ENCODE measurements around the gene CSGALNACT2.

The CSGALNACT2 gene

DNA sequence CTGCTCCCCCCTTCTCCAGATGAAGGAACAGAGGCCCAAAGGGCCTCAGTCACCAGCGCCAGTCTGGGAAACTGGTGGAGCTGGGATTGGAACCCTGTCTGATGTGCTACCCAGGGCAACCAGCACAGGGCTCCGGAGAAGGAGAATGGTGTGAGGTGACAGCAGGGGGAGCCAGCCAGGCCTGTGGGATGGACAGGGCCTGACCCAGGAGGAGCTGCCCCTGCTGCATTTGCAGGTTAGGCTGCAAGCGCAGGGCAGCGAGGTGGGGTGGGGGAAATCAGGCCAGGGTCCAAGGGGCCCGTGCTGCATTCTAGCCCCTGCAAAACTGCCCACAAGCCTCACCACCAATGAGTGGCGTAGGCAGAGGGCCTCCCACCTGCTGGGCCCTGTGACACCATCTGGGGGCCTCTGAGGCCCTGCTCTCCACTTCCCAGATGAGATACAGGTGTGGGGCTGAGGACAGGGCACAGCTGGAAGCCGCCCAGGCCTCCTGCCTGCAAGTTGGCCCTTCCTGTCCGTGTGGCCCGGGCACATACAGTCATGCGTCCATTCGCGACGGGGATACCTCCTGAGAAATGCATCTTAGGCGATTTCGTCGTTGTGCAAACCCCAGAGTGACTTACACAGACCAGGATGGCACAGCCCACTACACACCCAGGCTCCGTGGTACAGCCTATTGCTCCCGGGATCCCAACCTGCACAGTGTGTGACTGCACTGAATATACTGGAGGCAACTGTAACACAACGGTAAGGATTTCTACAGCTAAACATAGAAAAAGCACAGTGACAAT lies 83.4 kb downstream of the CSGALNACT2 start:
- H3K27ac ChIP-seq (ENCODE audit: low read depth in 2 of 2, low read length in 2 of 2): no peak overlapping the region
- H3K4me3 ChIP-seq (ENCODE audit: low read length in 2 of 2): no peak overlapping the region
- H3K9ac ChIP-seq (ENCODE audit: low read depth in 1 of 2, low read length in 2 of 2): no peak overlapping the region
- no peaks in the 10 kb centered on the region for H3K4me1 ChIP-seq (ENCODE audit: control insufficient read depth in 2 of 2, insufficient read depth in 2 of 2, low read length in 2 of 2)
- H3K9me3 ChIP-seq (ENCODE audit: control insufficient read depth in 2 of 2, low read length in 2 of 2): no peaks in the 10 kb centered on the region
- no peaks in the 10 kb centered on the region for H3K27me3 ChIP-seq (ENCODE audit: control insufficient read depth in 2 of 2, insufficient read depth in 2 of 2, low read length in 2 of 2)
- no peaks in the 10 kb centered on the region for H3K36me3 ChIP-seq (ENCODE audit: control insufficient read depth in 2 of 2, insufficient read depth in 2 of 2, low read length in 2 of 2)

DNA sequence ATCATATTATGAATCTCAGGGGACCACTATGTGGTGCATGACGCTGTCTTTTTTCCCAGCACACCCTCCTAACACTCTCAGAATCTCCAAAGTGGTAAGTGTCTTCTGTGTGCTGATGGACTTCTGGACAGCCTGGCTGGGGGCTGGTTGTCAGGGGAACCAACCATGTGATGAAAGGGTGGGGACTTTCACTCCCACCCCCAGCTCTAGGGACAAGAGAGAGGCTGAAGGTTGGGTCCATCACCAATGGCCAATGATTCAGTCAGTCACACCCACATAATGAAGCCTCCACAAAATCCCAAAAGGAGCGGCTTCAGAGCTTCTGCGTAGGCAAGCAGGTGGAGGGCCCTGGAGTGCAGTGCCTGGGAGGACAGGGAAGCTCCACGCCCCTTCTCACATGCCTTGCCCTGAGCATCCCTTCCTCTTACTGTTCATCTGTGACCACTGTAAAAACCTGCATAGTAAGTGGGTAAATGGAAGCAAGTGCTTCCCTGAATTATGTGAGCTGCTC lies 84.0 kb downstream of the CSGALNACT2 start:
- H3K9ac ChIP-seq (ENCODE audit: low read depth in 1 of 2, low read length in 2 of 2): no peak overlapping the region
- no peaks in the 10 kb centered on the region for H3K4me1 ChIP-seq (ENCODE audit: control insufficient read depth in 2 of 2, insufficient read depth in 2 of 2, low read length in 2 of 2)
- H3K4me3 ChIP-seq (ENCODE audit: low read length in 2 of 2): no peak overlapping the region
- no peaks in the 10 kb centered on the region for H3K27me3 ChIP-seq (ENCODE audit: control insufficient read depth in 2 of 2, insufficient read depth in 2 of 2, low read length in 2 of 2)
- no peaks in the 10 kb centered on the region for H3K36me3 ChIP-seq (ENCODE audit: control insufficient read depth in 2 of 2, insufficient read depth in 2 of 2, low read length in 2 of 2)
- H3K27ac ChIP-seq (ENCODE audit: low read depth in 2 of 2, low read length in 2 of 2): no peak overlapping the region
- no peaks in the 10 kb centered on the region for H3K9me3 ChIP-seq (ENCODE audit: control insufficient read depth in 2 of 2, low read length in 2 of 2)

DNA sequence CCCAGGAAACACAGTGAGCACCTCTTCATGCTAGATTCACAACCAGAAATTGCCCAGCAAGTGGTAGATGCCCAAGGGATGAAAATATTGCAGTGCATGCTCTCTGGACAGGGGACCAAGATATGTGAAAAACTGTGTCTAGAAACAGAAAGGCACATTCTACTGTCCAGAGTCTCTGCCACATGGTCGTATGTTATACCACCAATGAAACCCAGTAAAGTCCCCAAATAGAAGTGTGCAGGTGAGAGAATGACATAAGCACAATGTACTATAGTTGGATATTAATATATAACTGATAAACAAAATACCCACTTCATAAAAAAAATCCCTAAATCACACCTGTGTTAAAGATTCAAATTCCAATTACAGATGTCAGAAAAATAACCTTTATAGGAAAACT lies 84.8 kb downstream of the CSGALNACT2 start:
- H3K27me3 ChIP-seq (ENCODE audit: control insufficient read depth in 2 of 2, insufficient read depth in 2 of 2, low read length in 2 of 2): peaks cover 2% of the 10 kb centered on the region in 2 donors
- no peaks in the 10 kb centered on the region for H3K36me3 ChIP-seq (ENCODE audit: control insufficient read depth in 2 of 2, insufficient read depth in 2 of 2, low read length in 2 of 2)
- H3K9ac ChIP-seq (ENCODE audit: low read depth in 1 of 2, low read length in 2 of 2): no peak overlapping the region
- no peak overlapping the region for H3K27ac ChIP-seq (ENCODE audit: low read depth in 2 of 2, low read length in 2 of 2)
- no peaks in the 10 kb centered on the region for H3K4me1 ChIP-seq (ENCODE audit: control insufficient read depth in 2 of 2, insufficient read depth in 2 of 2, low read length in 2 of 2)
- no peak overlapping the region for H3K4me3 ChIP-seq (ENCODE audit: low read length in 2 of 2)
- no peaks in the 10 kb centered on the region for H3K9me3 ChIP-seq (ENCODE audit: control insufficient read depth in 2 of 2, low read length in 2 of 2)

DNA sequence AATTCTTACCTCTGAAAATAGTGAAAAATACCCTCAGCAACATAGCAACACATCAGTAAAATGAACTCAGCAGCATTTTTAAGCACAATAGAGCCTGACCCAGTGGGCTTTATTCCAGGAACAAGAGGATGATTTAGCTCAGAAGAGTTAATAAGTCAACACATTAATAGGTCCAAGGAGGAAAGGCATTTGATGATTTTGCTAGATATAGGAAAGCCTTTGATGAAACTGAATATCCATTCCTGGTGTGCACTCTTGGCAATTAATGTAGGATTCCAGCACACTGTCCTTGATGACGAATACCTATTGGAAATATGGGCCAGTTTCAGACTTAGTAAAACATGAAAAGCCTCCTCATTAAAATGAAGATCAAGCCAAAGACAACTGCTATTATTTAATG lies 86.1 kb downstream of the CSGALNACT2 start:
- H3K4me3 ChIP-seq (ENCODE audit: low read length in 2 of 2): no peak overlapping the region
- H3K9ac ChIP-seq (ENCODE audit: low read depth in 1 of 2, low read length in 2 of 2): no peak overlapping the region
- H3K36me3 ChIP-seq (ENCODE audit: control insufficient read depth in 2 of 2, insufficient read depth in 2 of 2, low read length in 2 of 2): no peaks in the 10 kb centered on the region
- no peaks in the 10 kb centered on the region for H3K9me3 ChIP-seq (ENCODE audit: control insufficient read depth in 2 of 2, low read length in 2 of 2)
- no peak overlapping the region for H3K27ac ChIP-seq (ENCODE audit: low read depth in 2 of 2, low read length in 2 of 2)
- peaks cover 5 to 8% of the 10 kb centered on the region in 2 donors for H3K4me1 ChIP-seq (ENCODE audit: control insufficient read depth in 2 of 2, insufficient read depth in 2 of 2, low read length in 2 of 2)
- H3K27me3 ChIP-seq (ENCODE audit: control insufficient read depth in 2 of 2, insufficient read depth in 2 of 2, low read length in 2 of 2): peaks cover 12 to 14% of the 10 kb centered on the region in 2 donors

DNA sequence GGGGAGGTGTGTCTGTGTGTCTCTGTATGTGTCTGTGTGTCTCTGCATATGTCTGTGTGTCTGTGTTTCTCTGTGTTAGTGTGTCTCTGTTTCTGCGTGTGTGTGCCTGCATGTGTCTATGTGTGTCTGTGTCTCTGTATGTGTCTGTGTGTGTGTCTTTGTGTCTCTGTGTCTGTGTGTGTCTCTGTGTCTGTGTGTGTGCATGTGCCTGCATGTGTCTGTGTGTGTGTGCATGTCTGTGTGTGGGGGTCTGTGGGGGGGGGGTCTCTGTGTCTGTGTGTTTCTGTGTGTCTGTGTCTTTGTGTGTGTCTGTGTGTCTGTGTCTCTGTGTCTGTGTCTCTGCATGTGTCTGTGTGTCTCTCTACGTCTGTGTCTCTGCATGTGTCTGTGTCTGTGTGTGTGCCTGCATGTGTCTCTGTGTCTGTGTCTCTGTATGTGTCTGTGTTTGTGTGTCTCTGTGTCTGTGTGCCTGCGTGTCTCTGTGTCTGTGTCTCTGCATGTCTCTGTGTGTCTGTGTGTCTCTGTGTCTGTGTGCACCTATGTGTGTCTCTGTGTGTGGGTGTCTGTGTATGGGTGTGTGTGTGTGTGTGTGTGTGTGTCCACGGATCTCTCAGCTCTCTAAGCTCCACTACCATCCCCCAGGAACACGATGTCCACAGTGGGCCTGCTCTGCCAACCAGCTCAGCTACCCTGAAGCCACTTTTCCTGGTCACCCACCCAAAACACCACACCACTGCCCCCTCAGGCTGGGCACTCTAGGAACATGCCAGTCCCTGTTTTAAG lies 87.0 kb downstream of the CSGALNACT2 start:
- Histone ChIP-seq H3K4me1 (ENCODE audit: control insufficient read depth in 2 of 2, insufficient read depth in 2 of 2, low read length in 2 of 2) (peaks cover 5 to 8% of the 10 kb centered on the region in 2 donors), H3K9me3 (ENCODE audit: control insufficient read depth in 2 of 2, low read length in 2 of 2) (no peaks in the 10 kb centered on the region), H3K4me3 (ENCODE audit: low read length in 2 of 2) (no peak overlapping the region), H3K9ac (ENCODE audit: low read depth in 1 of 2, low read length in 2 of 2) (no peak overlapping the region), H3K36me3 (ENCODE audit: control insufficient read depth in 2 of 2, insufficient read depth in 2 of 2, low read length in 2 of 2) (no peaks in the 10 kb centered on the region), H3K27ac (ENCODE audit: low read depth in 2 of 2, low read length in 2 of 2) (no peak overlapping the region), H3K27me3 (ENCODE audit: control insufficient read depth in 2 of 2, insufficient read depth in 2 of 2, low read length in 2 of 2) (peaks cover 14 to 15% of the 10 kb centered on the region in 2 donors)

DNA sequence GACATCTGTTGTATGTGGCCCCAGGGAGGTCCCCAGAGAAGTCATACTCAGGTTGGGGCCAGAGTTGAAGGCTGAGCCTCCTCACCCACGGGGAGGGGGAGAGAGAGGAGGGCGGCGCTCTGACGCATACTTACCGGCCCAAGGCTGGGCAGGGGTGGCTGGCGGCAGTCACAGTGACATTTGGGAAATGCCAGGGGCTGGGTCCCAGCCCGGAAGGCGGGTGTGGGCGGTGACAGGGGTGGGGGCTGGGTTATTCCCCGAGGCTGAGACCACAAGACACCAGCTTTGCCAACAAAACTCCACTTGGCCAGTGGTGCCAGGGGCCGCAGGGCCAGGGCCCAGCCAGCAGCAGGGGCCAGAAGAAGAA lies 87.5 kb downstream of the CSGALNACT2 start:
- no peaks in the 10 kb centered on the region for H3K36me3 ChIP-seq (ENCODE audit: control insufficient read depth in 2 of 2, insufficient read depth in 2 of 2, low read length in 2 of 2)
- no peak overlapping the region for H3K9ac ChIP-seq (ENCODE audit: low read depth in 1 of 2, low read length in 2 of 2)
- no peak overlapping the region for H3K4me3 ChIP-seq (ENCODE audit: low read length in 2 of 2)
- H3K27me3 ChIP-seq (ENCODE audit: control insufficient read depth in 2 of 2, insufficient read depth in 2 of 2, low read length in 2 of 2): peaks cover 18 to 21% of the 10 kb centered on the region in 2 donors
- H3K4me1 ChIP-seq (ENCODE audit: control insufficient read depth in 2 of 2, insufficient read depth in 2 of 2, low read length in 2 of 2): peaks cover 5 to 8% of the 10 kb centered on the region in 2 donors
- no peaks in the 10 kb centered on the region for H3K9me3 ChIP-seq (ENCODE audit: control insufficient read depth in 2 of 2, low read length in 2 of 2)
- no peak overlapping the region for H3K27ac ChIP-seq (ENCODE audit: low read depth in 2 of 2, low read length in 2 of 2)

DNA sequence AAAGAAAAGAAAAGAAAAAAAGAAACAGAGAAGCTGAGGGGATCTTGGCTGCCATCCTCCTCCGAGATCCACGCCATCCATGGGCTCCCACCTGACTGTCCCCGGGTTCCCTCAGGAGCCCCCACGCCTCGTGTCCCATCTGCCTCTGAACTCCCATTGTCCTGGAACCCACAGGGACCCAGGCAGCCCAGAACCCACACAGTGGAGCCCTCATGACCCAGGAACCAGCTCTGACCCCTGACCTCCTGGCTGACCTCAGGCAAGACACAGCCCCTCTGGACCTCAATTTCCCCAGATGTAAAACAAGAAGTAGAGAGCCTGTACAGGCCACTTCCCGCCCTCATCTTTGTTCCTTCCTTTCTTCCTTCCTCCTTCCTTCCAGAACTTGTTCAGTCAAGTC lies 88.2 kb downstream of the CSGALNACT2 start:
- Histone ChIP-seq H3K4me1 (ENCODE audit: control insufficient read depth in 2 of 2, insufficient read depth in 2 of 2, low read length in 2 of 2) (peaks cover 5 to 8% of the 10 kb centered on the region in 2 donors), H3K36me3 (ENCODE audit: control insufficient read depth in 2 of 2, insufficient read depth in 2 of 2, low read length in 2 of 2) (no peaks in the 10 kb centered on the region), H3K27ac (ENCODE audit: low read depth in 2 of 2, low read length in 2 of 2) (no peak overlapping the region), H3K27me3 (ENCODE audit: control insufficient read depth in 2 of 2, insufficient read depth in 2 of 2, low read length in 2 of 2) (peaks cover 21 to 24% of the 10 kb centered on the region in 2 donors), H3K9me3 (ENCODE audit: control insufficient read depth in 2 of 2, low read length in 2 of 2) (no peaks in the 10 kb centered on the region), H3K4me3 (ENCODE audit: low read length in 2 of 2) (no peak overlapping the region), H3K9ac (ENCODE audit: low read depth in 1 of 2, low read length in 2 of 2) (no peak overlapping the region)

DNA sequence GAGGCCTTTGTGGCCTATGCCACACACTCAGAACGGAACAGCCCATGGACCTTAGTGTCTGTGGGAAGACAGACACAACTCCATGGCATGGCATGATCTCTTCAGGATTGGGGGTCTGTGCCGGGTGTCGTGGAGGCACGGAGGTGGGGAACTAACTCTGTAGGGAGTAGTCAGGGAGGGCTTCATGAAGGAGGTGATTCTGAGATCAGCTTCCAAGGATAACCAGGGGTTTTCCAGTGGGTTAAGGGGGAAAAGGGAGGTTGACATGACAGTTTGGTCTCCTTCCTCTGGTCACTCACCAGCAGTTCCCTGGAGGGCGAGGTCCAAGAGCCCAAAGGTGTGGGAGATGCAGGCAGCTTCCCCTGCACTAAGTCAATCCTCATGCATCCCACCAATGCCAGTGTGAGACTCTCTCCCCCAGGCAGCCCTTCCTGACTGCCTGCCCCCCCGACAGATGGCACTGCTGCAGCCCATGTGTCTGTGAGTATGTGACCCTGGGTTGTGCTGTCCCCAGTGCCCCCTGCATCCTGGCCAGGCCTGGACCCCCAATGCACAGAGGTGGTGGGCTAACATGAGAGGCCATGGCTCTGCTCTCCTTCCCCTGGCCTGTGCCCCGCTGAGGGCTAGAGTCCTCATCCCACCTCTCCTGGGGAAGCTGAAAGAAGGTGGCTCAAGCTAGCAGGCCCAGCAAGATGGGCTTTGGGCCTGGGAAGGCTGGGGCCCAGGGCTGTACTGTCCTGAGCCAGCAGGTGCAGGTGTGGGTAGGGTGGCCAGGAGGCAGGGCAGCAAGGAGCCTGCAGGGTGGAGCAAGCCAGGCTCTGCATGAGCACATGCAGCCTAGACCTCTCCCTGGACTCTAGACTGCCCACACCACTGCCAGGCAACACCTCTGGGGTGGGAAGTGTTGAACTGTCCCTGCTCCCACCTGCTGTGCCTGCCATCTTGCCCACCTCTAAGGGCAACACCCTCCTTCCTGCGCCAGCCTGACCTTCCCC lies 88.9 kb downstream of the CSGALNACT2 start:
- Histone ChIP-seq H3K9ac (ENCODE audit: low read depth in 1 of 2, low read length in 2 of 2) (no peak overlapping the region), H3K4me1 (ENCODE audit: control insufficient read depth in 2 of 2, insufficient read depth in 2 of 2, low read length in 2 of 2) (peaks cover 5 to 8% of the 10 kb centered on the region in 2 donors), H3K27ac (ENCODE audit: low read depth in 2 of 2, low read length in 2 of 2) (no peak overlapping the region), H3K4me3 (ENCODE audit: low read length in 2 of 2) (no peak overlapping the region), H3K9me3 (ENCODE audit: control insufficient read depth in 2 of 2, low read length in 2 of 2) (no peaks in the 10 kb centered on the region), H3K27me3 (ENCODE audit: control insufficient read depth in 2 of 2, insufficient read depth in 2 of 2, low read length in 2 of 2) (peaks cover 21 to 24% of the 10 kb centered on the region in 2 donors), H3K36me3 (ENCODE audit: control insufficient read depth in 2 of 2, insufficient read depth in 2 of 2, low read length in 2 of 2) (no peaks in the 10 kb centered on the region)

DNA sequence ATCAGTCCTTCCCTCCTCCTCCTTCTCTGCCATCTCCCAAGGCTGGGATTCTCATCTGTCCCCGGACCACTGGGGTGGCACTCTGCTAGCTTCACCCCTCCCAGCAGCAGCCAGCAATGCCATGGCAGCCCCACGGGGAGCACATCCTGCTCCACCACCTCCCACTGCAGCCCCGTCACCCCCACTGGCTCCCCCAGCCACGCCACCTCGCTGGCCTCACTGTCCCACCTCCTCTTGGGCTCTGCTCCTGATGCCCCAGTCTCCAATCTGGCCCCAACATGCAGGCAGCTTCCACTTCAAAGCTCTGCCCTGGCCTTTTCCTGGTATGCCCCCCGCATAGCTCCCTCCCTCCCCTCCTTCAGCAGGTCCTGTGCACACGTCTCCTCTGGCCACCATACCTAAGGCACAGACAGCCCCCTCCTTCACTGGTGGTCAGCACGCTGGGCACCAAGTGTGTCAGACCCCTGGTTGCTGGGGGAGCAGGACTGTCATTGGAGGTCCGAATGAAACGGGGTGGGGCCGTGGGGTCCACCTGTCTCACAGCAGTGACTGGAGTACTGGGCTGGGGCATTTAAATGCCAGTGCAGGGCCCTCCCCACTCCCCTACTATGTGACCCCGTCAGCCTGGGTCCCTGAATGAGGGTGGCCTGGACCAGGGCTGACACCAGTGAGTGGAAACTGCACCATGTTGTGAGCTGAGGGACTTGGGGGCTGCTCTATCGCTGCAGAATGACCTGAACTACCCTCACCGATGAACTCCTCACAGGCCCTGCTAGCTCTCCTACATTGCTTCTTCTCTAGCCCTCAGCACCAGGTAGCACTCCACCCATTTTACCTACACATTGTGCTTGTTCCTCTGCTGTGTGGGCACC lies 89.9 kb downstream of the CSGALNACT2 start:
- peaks cover 21 to 24% of the 10 kb centered on the region in 2 donors for H3K27me3 ChIP-seq (ENCODE audit: control insufficient read depth in 2 of 2, insufficient read depth in 2 of 2, low read length in 2 of 2)
- peaks cover 5 to 8% of the 10 kb centered on the region in 2 donors for H3K4me1 ChIP-seq (ENCODE audit: control insufficient read depth in 2 of 2, insufficient read depth in 2 of 2, low read length in 2 of 2)

More for the DNA sequence above, 89.9 kb downstream of the CSGALNACT2 start:
- Histone ChIP-seq H3K36me3 (ENCODE audit: control insufficient read depth in 2 of 2, insufficient read depth in 2 of 2, low read length in 2 of 2) (no peaks in the 10 kb centered on the region), H3K27ac (ENCODE audit: low read depth in 2 of 2, low read length in 2 of 2) (no peak overlapping the region), H3K4me3 (ENCODE audit: low read length in 2 of 2) (no peak overlapping the region), H3K9ac (ENCODE audit: low read depth in 1 of 2, low read length in 2 of 2) (no peak overlapping the region), H3K9me3 (ENCODE audit: control insufficient read depth in 2 of 2, low read length in 2 of 2) (no peaks in the 10 kb centered on the region)
